Measurements from ENCODE around the gene RASAL2. TPM values are rescaled to one million over a fixed set of nuclear protein-coding genes. Genes with fewer than 3 reads are reported as not detected.
A peak's percentile ranks its signal among the peaks of the same experiment; 100 is the strongest.

Gene RASAL2
- total and polyA plus RNA-seq, 2 of the 13 experiments (the other 11 are each of a cell fraction or from before 2014, with no cell fraction given) = 5.4 to 5.9 TPM

GRCh38 chr1:178532392-178532791, 438.5 kb downstream of the RASAL2 start (continued):
- TF ChIP-seq HOXA3 (CRISPR knock-in tag; IDR thresholded peaks at IDR 0.05) = peak; percentile 29; the same call in 1 of the 2 replicates
- no peak for TF ChIP-seq ZNF235 (CRISPR knock-in tag; IDR thresholded peaks at IDR 0.05; ENCODE audit: borderline replicate concordance)
- TF ChIP-seq NPAS2 (CRISPR knock-in tag; IDR thresholded peaks at IDR 0.05; ENCODE audit: borderline replicate concordance) = no peak
- TF ChIP-seq HOXA5 (CRISPR knock-in tag; IDR thresholded peaks at IDR 0.05) = 0 out of 2 replicates have a peak, but pooled peaks have one; percentile 40
- TF ChIP-seq KAT2B (IDR thresholded peaks at IDR 0.05; ENCODE audit: borderline replicate concordance, low read depth, low read length) = no peak
- 0 out of 2 replicates have a peak, but pooled peaks have one; percentile 26 for TF ChIP-seq FOXA3 (CRISPR knock-in tag; IDR thresholded peaks at IDR 0.05)
- 0 out of 2 replicates have a peak, but pooled peaks have one; percentile 30 for TF ChIP-seq KLF11 (CRISPR knock-in tag; IDR thresholded peaks at IDR 0.05)
- TF ChIP-seq POLR2A (IDR thresholded peaks at IDR 0.05; ENCODE audit: insufficient read depth in 1 of 2, low read depth in 2 of 2, low read length in 2 of 2) = no peak
- TF ChIP-seq ERF (CRISPR knock-in tag; IDR thresholded peaks at IDR 0.05) = no peak
- 0 out of 2 replicates have a peak, but pooled peaks have one; percentile 18 for TF ChIP-seq GMEB1 (CRISPR knock-in tag; IDR thresholded peaks at IDR 0.05; ENCODE audit: borderline replicate concordance)
- TF ChIP-seq ZMAT5 (CRISPR knock-in tag; IDR thresholded peaks at IDR 0.05; ENCODE audit: borderline replicate concordance, low read depth) = no peak
- no peak for TF ChIP-seq ZNF530 (CRISPR knock-in tag; IDR thresholded peaks at IDR 0.05; ENCODE audit: low read depth)
- no peak for TF ChIP-seq ZNF138 (CRISPR knock-in tag; IDR thresholded peaks at IDR 0.05; ENCODE audit: low read depth)
- TF ChIP-seq ZSCAN21 (CRISPR knock-in tag; IDR thresholded peaks at IDR 0.05; ENCODE audit: borderline replicate concordance) = no peak
- no peak for TF ChIP-seq ASH2L (IDR thresholded peaks at IDR 0.05; ENCODE audit: insufficient read length, low read depth, low read length)
- TF ChIP-seq SMC3 (IDR thresholded peaks at IDR 0.05; ENCODE audit: low read length) = peak; percentile 81
- TF ChIP-seq ZNF7 (CRISPR knock-in tag; IDR thresholded peaks at IDR 0.05) = no peak
- no peak for TF ChIP-seq CHD4 (IDR thresholded peaks at IDR 0.05; ENCODE audit: borderline replicate concordance, low read length)
- TF ChIP-seq ZFP90 (CRISPR knock-in tag; IDR thresholded peaks at IDR 0.05; ENCODE audit: borderline replicate concordance) = 0 out of 2 replicates have a peak, but pooled peaks have one; percentile 23
- TF ChIP-seq PAF1 (CRISPR knock-in tag; IDR thresholded peaks at IDR 0.05) = no peak
- no peak for TF ChIP-seq ZNF570 (CRISPR knock-in tag; IDR thresholded peaks at IDR 0.05; ENCODE audit: borderline replicate concordance)
- peak; percentile 64; the same call in 1 of the 2 replicates for TF ChIP-seq ZNF547 (CRISPR knock-in tag; IDR thresholded peaks at IDR 0.05)
- peak; percentile 95 for TF ChIP-seq STAG1 (CRISPR knock-in tag; IDR thresholded peaks at IDR 0.05)
- TF ChIP-seq PLRG1 (conservative IDR thresholded peaks at IDR 0.05) = no peak
- no peak for TF ChIP-seq RERE (CRISPR knock-in tag; IDR thresholded peaks at IDR 0.05; ENCODE audit: low read depth)
- TF ChIP-seq ZNF205 (CRISPR knock-in tag; IDR thresholded peaks at IDR 0.05) = peak; percentile 66; the same call in 1 of the 2 replicates

Measured in HepG2 (cell line).